Inflammatory macrophage treated with lipopolysaccharide for 4 hours (primary cell): ENCODE results near the gene HECTD2.
A peak's percentile ranks its signal among the peaks of the same experiment; 100 is the strongest.
"Not testable (repeated sequence)": the region's sequence is repeated elsewhere in the genome, so short reads cannot be mapped to it uniquely, and the experiment has no call there.

Experiments used
- DNase-seq: peaks from one replicate; pipeline ENCODE4 v3.0.0-alpha.2; 2020

Gene HECTD2, protein sequence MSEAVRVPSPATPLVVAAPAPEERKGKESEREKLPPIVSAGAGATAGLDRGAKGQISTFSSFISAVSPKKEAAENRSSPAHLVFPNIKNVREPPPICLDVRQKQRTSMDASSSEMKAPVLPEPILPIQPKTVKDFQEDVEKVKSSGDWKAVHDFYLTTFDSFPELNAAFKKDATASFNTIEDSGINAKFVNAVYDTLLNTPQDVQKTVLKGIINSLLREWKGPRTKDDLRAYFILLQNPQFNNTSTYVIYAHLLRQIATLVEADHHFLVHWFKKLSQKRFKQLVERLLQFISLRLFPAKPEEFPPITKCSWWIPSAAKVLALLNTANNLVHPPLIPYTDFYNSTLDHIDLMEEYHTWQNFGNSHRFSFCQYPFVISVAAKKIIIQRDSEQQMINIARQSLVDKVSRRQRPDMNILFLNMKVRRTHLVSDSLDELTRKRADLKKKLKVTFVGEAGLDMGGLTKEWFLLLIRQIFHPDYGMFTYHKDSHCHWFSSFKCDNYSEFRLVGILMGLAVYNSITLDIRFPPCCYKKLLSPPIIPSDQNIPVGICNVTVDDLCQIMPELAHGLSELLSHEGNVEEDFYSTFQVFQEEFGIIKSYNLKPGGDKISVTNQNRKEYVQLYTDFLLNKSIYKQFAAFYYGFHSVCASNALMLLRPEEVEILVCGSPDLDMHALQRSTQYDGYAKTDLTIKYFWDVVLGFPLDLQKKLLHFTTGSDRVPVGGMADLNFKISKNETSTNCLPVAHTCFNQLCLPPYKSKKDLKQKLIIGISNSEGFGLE

DNA sequence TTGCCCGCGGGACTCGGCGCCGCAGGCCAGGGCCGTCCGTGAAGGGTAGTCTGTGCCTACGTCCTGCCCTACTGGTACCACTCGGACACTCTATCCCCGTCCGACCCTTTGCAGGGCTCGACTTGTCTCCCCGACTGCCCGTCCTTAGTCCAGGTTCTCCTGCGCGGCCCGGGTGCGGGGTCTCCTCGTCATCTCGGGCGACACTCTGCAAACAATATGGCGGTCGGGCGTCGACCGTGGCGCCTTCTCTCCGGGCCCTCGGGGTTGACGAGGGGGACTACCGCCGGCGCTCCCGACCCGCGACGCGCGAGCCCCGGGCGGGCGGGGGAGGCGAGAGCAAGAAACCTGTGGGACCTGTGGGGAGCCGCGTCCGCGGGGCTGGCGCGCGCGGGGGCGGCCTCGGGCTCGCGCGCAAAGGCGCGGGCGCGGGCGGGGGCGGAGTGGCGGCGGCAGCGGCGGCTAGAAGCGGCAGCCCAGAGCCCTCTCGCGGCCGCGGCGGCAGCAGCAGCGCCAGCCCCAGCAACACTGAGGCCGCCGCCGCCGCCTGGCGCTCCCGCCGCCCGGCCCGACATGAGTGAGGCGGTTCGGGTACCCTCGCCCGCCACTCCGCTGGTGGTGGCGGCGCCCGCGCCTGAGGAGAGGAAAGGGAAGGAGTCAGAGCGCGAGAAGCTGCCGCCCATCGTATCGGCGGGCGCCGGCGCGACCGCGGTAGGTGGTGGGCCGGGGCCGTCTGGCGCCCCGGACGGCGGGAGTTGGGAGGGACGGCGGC, at the start of gene HECTD2:
TSS of gene HECTD2 (plus strand) at position 476 of the 769 bp plus-strand sequence. CDS start at position 571, 95 bp downstream.
- DNase-seq: peak; percentile 84

DNA sequence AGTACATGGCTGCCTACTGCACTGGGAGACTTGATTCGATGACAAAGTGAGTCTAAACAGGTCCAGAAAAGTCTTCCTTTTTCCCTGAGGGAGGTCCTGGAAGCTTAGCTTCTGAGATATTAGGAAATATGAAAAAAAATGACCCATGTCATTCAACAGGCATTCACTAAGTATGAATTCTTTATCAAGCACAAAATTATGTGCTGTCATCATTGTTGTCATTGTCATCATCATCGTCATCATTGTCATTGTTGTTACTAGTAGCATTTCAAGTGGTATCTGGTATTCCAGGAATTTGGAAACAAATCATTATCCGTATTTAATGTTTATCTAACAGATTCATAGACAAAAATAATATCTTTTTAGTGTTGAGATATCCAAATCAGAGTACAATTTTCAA, 49.7 kb upstream of the HECTD2 start:
- no peak for DNase-seq

DNA sequence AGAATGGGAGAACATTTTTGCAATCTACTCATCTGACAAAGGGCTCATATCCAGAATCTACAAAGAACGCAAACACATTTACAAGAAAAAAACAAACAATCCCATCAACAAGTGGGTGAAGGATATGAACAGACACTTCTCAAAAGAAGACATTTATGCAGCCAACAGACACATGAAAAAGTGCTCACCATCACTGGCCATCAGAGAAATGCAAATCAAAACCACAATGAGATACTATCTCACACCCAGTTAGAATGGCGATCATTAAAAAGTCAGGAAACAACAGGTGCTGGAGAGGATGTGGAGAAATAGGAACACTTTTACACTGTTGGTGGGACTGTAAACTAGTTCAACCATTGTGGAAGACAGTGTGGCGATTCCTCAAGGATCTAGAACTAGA, 44.6 kb upstream of the HECTD2 start:
- not testable (repeated sequence) for DNase-seq

DNA sequence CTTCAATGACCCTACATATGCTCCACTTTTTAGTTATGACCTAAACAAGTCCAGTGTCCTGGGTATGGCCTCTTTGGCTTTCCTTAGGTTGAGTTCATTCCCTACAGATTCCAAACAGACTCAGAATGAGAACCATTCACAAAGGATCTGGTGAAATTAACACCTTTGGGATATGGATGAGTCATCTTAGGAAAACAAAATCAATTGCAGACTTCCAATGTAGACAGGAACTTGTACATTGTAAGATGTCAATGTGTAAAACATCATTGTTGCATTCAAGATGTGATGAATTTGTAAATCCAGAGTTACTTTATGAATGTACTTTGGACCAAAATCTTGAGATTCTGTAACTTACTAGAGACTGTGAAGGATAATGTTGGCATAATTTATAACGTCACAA, 43.4 kb upstream of the HECTD2 start:
- no peak for DNase-seq

DNA sequence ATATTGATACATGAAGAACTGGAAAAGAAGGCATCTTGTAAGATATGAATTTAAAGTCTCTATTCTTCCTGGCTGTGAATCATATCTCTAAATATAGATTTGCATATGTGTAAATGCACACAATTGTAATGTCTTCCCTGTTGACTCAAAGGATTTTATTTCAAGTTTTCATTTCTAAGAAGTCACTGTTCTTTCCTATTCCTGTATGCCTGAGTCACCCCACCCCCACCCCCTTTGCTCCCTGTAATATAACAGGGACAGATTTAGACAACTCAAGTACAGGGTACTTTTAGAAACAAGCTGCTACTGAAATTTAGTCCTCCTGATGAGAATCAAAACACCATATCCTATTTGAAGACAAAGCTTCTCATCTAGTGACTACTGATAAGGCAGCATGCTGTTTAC, 43.0 kb upstream of the HECTD2 start:
- DNase-seq: no peak

DNA sequence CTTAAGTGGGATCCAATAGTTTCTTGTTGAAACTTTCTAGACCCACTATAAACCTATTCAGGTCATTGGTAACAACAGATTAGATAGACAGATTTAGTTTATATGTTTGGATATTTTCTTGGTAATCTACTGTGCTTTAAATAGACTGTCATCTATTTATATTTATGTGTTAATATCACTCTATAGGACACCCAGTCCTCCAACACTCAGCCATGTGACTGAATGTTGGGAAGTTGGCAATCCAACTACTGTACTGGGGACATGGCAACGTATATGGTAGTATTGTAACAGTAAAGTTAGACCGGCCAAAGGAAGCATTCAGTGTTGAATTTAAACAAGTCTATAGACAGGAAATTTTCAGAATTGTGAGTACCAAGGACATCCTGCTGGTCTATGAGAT, 42.6 kb upstream of the HECTD2 start:
- DNase-seq: no peak

DNA sequence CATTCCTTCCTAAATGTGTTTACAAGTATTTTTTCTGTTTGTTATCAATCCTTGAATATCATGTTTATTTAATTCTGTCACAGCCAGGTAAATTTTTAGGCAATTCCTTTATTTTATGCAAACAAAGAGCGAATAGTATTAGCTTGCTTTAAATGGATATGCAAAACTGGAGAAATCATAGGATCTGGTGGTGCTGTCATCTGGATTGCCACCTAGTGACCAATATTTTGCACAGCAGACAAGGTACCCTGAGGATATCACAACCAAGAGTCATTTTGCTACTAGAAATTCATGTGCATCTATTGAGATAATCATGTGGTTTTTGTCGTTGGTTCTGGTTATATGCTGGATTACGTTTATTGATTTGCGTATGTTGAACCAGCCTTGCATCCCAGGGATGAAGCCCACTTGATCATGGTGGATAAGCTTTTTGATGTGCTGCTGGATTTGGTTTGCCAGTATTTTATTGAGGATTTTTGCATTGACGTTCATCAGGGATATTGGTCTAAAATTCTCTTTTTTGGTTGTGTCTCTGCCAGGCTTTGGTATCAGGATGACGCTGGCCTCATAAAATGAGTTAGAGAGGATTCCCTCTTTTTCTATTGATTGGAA, 40.1 kb upstream of the HECTD2 start:
- not testable (repeated sequence) for DNase-seq

DNA sequence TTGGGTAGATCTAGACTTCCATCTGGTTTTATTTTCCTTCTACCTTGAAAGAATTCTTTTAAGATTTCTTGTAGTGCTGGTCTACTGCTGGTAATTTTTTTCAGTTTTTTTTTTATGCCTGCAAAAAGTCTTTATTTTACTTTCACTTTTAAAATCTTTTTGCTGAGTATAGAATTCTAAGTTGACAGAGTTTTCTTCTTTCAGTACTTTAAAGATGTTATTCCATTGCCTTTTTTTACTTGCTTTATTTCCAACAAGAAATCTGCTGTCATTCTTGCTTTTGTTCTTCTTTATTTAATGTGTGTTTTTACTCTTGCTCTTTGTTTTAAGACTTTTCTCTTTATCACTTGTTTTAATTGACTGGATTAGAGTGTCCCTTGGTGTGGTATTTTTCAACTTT, 36.1 kb upstream of the HECTD2 start:
- no peak for DNase-seq

DNA sequence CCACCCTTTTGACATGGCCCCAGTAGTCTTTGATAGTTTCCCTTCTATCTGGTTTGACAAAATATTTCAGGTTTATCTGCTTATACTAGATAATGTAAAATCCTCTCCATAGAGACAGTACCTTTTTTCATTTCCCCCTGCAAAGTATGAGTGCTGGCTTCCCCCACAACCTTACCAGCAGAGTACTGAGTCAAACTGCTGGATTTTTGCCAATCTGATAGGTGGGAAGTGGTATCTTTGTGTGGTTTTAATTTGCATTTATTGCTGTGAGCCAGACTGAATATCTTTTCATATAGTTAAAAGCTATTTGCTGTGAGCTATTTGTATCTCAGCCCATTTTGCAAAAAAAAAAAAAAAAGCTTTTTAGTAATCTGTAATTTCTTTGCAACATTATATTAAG, 32.1 kb upstream of the HECTD2 start:
- DNase-seq: no peak

DNA sequence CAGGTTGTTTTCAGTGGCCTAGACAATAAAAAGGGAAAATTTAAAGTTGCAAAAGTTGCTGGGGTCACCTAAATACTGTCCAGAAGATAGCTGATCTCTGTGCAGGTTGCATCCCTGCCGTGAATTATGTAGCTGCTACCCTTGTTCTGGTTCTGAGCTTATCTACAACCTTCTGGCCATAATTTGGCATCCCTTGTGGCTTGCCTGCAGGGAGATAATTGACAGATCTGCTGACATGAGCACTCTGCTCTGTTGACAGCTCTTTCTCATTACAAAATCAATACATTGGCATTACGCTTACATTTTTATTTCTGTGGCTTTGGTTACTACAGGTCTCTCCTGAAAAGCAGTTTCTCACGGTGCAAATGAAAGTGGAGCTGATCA, 29.3 kb upstream of the HECTD2 start:
- DNase-seq: no peak

DNA sequence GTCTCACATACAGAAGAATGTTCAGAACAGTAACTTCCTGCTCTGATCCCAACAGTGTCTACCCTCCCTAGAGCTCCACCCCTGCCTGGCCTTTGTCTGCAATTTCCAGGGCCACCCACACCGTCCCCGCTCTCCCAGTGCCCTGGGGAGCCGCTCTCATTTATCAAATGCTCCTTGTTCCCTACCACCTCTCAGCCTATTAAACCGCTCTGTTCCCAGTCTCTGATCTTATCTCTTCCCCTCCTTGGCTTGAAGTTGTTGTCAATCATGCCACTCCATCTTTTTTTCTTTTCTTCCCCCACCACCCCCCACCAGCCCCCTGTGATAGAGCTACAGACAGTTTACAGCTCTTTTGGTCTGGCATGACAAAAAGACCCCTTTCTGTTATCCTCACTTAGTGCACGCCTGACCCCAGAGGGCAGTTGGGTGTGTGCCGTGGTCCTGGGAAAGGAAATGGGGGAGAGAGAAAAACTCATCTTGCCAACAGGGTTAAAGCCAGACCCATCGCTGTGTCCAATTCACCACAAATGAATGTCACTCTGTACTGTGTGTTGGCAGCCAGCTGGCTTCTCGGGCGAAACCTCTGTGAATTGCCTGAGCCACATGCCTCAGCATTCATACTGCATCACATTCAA, 28.8 kb upstream of the HECTD2 start:
- DNase-seq: no peak

DNA sequence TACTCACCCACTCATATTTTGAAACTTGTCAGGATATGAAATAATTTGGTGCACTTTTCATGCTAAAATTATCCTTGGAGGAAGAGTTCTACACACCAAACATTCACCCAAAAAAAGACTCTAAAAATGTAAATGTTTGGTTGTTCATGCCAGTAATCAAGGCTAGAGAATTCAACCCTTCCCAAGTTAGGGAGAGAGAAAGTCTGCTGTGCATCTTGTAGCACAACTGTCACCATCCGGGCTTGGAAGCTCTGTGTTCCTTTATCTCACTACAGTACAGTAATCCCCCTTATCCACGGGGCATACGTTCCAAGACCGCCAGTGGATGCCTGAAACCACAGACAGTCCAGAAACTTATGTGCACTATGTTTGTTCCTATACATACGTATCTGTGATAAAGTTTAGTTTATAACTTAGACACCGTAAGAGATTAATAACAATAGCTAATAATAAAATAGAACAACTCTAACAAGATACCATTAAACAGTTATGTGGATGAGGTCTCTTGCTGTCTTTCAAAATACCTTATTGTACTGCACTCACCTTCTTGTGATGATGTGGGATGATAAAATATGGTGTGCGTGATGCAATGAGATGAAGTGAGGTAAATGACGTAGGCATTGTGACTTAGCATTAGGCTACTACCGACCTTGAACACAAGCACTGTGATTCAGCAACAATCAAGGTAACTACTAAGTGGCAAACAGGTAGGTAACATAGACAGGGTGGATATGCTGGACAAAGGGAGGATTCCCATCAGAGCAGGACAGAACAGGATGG, 24.6 kb upstream of the HECTD2 start:
- no peak for DNase-seq

DNA sequence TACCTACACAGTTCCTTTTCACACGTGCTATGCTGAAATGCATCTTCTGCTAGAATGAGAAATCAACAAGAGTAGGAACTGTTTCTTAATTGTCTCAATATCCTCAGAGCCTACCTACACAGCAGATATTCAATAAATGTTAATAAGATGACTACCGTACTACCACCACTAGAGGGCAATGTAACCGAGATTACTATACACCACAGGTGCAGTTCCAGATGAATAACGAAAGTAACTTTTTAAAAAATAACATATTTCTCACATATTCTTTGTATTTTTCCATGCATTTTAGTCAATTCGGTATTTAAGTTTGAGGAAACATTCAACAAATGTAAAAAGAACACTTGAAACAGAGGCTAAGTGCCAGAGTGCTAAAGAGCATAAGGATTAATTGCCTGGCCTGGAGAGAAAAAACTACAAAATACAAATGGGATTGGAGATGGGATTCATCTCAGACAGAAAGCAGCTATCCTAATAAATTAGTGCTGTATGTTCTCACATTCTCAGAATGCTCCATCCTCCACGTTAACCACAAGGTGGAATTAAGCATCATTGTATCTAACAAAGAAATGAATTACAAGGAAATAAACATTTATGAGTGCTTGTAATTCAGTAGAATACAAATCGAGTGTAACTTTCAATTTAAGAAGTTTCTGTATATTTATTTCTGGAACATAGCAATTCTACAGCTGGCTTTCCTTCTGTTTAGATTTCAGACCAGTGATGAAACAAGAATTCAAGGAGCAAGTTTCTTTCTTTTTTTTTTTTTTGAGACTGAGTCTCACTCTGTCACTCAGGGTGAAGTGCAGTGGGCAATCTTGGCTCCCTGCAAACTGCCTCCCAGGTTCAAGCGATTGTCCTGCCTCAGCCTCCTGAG, 20.3 kb upstream of the HECTD2 start:
- DNase-seq: peak; percentile 69

DNA sequence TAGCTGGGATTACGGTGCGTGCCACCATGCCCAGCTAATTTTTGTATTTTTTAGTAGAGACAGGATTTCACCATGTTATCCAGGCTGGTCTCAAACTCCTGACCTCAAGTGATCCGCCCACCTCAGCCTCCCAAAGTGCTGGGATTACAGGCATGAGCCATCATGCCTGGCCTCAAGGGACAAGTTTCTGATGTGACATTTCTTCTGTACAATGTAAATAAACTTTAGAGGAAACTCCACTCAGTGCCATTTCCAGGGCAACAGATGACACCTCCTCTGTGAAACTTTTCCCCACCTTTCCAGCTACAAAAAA, 19.7 kb upstream of the HECTD2 start:
- not testable (repeated sequence) for DNase-seq

DNA sequence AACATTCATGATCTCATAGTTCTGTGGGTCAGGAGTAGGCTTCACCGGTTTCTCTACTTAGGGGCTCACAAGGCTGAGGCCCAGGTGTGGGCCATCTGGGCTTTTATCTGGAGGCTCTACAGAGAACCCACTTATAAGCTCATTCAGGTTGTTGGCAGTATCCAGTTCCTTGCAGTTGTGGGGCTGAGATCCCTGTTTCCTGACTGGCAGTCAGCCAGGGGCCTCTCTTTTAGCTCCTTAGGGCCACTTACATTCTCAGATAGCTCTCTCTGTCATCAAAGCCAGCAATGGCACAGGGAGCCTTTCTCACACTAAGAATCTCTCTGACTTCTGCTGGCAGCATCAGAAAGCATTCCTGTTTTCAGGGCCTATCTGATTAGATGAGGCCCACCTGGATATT, 18.2 kb upstream of the HECTD2 start:
- no peak for DNase-seq

DNA sequence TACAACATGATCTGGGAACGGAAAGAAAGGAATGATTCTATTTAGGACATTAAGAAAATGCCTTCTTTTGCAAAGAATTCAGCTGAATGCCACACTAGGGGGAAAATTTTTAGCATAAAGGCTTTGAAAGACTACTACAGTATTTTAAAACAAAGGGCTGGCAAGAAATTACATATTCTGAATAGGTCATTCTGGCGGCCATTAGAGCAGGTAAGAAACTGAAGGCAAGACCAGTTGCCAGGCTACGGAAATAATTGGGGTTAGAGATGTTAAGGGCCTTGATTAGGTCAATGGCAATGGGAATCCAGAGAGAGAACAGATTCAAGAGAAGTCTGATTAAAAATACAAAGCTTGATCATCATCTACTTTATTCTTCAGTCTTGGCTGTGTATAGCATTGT, 3.8 kb upstream of the HECTD2 start:
- DNase-seq: no peak

DNA sequence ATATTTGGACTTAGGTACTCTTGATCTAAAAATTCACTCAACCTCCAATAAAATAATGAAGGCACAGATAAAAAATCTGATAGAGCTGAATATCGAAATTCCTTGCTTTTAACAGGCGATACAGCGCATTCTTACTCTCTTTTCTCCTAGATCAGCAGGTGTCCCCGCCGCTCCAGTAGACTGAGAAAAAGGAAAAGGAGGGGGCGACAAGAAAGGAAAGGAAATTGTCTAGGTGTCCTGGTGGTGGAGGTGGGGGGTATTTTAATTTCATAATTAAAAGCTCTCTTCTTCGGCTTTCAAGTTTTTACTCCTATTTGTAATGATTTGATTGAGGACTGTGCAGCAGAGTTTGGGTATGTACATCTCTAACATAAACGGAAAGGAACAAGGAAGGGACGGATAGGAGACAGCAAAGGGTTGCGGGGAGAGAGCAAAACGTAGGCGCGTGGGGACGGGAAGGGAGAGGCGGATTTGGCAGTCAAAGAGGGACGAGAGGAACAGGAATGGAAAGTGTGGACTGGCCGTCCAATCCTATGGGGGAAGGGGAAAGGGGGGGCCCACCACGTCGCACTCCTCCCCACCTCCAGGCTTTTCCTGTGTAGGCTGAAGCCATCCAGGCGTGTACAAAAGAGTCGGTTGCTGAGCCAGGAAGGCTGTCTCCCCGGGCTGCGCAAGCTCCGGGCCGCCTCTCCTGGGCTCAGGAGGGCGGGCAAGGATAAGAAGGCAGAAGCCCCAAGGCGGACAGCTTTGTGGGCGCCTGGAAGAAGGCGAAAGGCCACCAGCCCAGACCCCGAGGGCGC, 875 bp upstream of the HECTD2 start:
- DNase-seq: peak; percentile 40

DNA sequence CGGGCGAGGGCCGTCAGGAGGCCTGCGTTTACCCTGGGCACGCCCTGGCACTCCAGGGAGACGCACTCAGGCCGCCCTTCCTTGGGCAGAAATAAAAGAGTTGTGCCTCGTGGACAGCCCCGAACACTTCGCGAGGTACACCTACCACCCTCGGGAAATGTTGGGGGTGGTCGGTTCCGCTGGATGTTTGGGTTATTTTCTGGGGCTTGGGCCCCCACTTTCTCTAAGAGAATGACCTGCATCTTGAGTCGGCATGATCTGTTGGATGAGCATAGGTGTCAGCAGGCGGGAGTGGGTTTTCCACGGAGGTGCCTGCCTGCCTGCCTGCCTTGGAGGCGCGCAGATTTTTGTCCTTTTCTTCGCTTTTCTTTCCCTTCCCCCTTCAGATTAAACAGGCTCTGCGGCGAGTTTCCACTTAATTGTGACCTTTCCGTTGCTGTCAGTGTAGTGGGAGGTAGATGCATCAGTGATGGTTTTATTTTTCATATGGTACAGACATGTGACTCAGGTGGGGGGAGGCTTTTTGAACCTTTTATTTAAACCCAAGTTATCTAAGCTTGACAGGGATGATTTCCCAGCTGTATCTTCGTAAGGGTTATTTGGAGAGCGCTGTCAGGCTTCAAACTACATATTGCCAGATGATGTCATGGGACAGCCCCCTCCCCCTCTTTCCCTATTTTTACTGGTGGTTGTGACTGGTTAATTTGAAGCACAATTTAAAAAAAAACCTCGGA, 661 bp downstream of the HECTD2 start:
- peak; percentile 33 for DNase-seq

DNA sequence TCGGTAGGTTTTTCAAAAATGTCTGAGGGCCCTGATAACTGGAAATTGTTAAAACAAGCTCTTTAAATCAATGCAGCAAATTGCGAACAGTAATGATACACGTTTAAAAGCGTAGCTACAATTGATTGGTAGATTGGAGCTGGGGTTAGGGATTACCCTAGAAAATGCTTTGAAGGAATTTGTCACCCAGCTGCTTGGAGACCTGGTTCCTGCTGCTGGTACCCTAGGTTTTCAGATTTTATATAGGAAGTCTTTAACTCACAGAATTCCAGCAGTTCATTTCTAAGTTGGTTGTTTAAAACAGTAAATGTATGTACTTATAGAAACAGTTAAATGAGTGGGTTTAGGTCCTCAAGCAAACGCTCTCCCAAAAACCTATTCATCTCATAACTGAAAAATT, 1.5 kb downstream of the HECTD2 start:
- no peak for DNase-seq
